Measurements from ENCODE around the gene NDE1.
"Not testable (repeated sequence)": the region's sequence is repeated elsewhere in the genome, so short reads cannot be mapped to it uniquely, and the experiment has no call there.

Gene NDE1

DNA sequence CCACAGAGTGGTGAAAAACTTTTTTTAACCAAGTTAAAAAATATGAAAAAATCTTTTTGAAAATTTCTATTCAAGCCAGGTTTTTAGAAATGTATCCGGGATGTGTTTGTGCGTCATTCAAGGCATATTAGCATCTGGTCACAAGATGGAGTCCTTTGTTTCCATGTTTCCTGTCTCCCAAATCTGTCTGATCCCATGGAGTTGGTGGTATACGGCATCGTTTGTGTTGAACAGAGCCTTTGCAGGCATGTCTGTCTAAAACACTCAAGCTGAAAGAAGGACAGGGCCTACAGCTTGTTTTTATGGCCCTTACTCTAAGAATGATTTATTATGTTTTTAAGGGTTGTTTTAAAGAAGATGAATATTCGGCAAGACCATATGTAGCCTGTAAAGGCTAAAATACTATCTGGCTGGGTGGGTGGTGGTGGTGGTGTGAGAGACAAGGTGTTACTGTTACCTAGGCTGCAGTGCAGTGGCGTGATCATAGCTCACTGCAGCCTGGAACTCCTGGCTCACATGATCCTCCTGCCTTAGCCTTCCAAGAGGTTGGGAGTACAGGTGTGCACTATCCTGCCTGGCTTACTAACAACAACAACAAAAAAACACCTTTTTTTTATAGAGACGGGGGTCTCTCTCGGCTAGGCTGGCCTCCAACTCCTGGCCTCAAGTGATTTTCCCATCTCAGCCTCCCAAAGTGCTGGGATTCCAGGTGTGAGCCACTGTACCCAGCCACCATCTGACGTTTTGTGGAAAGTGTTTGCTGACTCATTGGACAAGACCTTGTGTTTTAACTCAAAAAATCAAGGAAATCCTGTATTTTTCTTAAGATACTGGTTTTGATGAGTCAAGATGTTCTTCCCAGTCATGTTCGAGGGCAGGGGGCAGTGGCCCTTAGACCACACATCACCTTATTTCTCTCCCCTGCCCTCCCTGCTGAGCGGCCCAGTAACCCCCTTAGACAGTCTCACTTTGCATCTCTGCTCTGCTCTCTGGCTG is 52.2 kb downstream of the NDE1 start:
- DNase-seq: no peak

GRCh38 chr16:15703029-15703736 is 53.1 kb downstream of the NDE1 start:
- no peak for DNase-seq

GRCh38 chr16:15704545-15704987 is 54.5 kb downstream of the NDE1 start:
- peak; percentile 42 to 93 for DNase-seq

- no peak for DNase-seq
Observed at GRCh38 chr16:15705064-15705565, 55.1 kb downstream of the NDE1 start.

DNA sequence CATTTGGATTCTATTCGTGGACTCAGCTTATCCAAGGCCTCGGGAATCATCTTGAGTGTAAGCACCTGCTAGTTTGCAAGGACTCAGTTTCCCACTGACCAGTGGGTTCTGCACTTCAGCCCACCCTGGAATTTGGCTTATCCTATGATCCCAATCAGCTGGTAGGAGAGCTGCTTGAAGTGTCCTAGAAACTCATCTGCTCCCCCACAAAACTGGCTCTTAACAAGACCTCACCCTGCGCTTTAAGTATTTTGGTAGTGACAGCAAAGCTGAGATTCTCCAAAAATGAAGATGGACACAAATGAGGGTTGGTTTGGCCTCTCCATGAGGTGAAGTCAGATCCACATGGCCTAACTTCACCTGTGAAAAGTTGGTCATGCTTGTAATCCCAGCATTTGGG is 57.3 kb downstream of the NDE1 start:
- no peak for DNase-seq

- DNase-seq: no peak
Observed at GRCh38 chr16:15708096-15708495, 58.1 kb downstream of the NDE1 start.

- no peak for DNase-seq
Observed at GRCh38 chr16:15708997-15709396, 59.0 kb downstream of the NDE1 start.

DNA sequence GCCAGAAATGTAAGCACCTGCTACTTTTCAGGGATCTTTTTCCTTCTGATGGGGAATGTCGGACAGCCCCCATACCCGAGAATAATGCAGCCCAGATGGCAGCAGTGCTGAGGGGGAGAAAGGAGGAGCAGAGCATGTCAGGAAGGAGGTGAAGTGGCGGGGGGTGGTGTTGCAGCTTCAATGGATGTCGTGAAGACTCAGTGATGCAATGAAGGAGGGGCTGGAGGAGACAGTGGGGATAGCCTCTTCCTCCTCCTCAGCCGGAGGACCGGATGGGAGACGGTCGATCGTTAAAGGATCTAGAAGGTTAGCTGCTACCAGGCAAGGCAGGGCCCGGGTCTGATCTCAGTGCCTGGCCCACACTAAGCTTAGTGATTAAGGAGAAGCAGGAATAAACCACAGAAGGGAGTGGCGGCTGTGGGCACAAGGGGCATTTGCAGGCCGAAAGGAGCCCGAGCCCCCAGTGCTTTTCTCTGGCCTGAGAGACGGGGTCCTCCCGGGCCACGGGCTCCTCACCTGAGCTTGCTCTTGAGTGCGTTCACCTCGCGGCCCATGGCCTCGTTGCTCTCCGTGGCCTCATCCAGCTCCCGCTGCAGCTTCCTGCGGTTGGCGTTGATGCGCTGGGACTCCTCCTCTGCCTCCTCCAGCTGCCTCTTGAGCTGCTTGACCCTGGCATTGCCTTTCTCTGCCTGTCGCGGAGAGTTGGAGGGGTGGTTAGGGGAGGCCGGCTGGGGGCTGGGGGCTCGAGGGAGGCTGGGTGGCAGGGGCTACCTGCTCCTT is 64.5 kb downstream of the NDE1 start:
- DNase-seq: no peak

DNA sequence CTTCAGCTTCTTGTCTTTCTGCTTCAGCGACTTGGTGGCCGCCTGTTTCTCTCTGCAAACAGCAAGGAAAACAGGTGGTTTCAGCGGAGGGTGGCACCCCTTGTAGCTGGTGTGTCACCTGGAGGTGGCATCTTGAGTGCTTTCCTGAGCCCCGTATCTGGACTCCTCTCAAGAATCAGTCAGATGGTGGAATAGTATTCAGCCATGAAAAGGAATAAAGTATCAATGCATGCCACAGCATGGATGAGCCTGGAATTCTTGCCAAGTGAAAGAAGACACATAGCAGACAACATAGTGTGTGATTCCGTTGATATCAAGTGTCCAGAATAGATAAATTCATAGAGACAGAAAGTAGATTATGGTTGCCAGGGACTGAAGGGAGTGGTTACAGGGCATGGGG is 65.2 kb downstream of the NDE1 start:
- no peak for DNase-seq

GRCh38 chr16:15716694-15717447 is 66.8 kb downstream of the NDE1 start:
- no peak for DNase-seq

GRCh38 chr16:15721018-15721417 is 71.0 kb downstream of the NDE1 start:
- DNase-seq: no peak

- no peak for DNase-seq
Observed at GRCh38 chr16:15723808-15724207, 73.8 kb downstream of the NDE1 start.

DNA sequence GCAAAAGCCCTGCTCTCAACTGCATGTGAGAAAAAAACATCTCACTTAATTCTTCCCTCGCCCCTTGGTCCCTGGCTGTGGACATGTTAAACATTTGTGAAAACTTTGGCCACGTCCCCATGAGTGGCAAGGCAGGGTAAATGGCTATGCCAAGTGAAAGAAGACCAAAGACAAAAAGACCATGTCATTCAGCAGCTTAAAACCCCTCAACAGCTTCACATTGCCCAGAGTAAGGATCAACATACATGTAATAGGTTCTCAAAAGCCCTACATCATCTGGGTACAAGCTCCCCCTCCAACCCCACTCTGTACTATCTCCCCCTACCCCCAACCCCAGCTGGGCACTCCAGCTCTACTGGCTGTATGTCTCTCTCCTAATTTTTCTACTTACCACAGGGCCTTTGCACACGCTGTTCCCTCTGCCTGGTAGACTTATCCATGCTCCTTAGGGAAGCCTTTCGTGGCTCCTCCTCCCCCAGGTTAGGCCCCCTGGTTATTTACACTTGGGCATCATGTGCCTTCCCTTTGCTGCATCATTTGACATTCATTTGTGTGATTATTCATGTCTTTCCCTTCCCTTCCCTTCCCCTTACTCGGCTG is 75.7 kb downstream of the NDE1 start:
- DNase-seq: no peak

GRCh38 chr16:15726715-15727114 is 76.7 kb downstream of the NDE1 start:
- DNase-seq: no peak

DNA sequence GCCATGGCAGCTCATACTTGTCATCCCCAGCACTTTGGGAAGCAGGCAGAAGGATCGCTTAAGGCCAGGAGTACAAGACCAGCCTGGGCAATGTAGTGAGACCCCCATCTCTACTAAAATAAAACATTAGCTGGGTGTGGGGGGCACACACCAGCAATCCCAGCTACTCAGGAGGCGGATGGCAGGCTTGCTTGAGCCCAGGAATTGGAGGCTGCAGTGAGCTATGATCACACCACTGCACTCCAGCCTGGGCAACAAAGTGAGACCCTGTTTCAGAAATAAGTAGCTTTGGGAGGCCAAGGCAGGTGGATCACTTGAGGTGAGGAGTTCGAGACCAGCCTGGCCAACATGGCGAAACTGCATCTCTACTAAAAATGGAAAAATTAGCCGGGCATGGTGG is 77.7 kb downstream of the NDE1 start:
- DNase-seq: not testable (repeated sequence)

DNA sequence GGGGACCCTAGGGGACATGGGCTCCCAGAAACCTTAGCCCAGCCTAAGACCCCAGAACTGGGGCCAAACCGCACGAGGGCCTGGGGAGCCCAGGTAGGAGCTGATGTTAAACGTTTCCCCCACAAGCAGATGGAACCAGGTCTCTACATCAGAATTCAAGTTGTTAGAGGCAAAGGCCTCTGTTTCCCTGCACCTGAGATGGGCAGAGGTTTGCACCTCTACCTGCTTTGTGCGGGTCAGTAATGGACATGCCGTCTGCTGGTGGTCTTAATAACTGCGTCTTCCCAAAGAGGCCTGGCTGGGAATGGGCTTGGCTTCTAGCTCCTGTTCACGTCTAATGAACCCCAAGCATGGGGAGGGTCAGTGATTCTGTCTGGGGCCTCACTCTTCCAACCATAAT is 79.1 kb downstream of the NDE1 start:
- DNase-seq: no peak

DNA sequence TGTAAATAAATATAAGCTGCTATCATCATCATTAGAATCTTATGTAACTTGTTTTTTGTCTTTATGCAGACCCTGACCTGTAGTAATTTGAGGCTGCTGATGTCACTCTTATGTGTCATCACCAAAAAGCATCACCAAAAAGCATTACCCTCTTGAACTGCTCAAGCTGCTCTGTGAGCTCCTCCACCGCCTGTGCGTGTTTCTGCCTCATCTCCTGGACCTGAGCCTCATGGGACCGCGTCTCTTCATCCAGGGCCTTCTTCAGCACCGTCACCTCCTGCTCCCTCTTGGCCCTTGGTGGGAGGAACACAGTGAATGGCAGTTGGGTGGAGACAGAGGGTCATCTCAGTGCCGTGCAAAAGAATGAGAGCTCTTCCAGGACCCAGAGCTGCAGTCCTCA is 82.4 kb downstream of the NDE1 start:
- no peak for DNase-seq

GRCh38 chr16:15735610-15736009 is 85.6 kb downstream of the NDE1 start:
- no peak for DNase-seq

DNA sequence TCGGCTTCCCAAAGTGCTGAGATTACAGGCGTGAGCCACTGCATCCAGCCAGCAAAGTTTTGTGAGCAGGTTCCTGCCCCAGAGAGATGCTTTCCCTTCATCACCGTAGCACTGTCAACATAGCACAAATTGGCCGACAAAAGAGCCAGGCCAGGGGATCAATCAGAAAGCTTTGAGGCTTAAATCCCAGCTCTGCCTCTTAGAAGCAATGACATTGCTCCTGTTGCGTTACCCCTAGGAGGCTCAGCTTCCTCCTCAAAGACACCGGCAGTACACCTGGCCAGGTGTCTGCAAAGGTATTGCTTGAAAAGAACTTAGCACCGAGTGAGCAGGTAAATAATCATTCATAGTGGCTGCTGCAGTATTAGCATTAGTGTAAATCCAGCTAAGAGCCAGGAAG is 86.5 kb downstream of the NDE1 start:
- DNase-seq: no peak

DNA sequence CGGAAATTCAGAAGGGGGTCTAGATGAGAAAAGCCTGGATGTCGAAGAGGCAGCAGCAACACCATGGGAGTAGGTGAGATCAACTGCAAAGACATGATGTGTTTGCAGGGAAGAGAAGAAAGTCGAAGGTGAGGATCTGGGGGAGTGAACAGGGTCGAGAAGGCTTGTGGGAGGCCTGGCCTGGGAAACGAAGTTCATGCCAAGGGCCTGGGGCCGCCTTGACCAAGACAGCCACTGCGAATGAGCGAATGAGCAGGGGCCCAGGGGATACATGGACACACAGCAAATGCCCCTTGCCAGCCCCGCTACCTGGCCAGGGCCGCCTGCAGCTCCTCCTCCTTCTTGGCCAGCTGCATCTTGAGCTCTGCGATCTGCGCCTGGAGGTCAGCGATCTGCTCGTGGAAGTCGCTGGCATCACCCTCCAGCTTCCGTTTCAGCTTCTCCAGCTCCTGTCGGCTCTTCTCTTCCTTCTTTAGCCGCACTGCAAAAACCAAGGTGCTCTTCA is 87.1 kb downstream of the NDE1 start:
- no peak for DNase-seq

GRCh38 chr16:15739464-15739863 is 89.4 kb downstream of the NDE1 start:
- no peak for DNase-seq

- no peak for DNase-seq
Observed at GRCh38 chr16:15739950-15740349, 89.9 kb downstream of the NDE1 start.

All from inflammatory macrophage treated with lipopolysaccharide for 1 hour (primary cell).